Measurements from ENCODE around the gene FGD2. TPM values are rescaled to one million over a fixed set of nuclear protein-coding genes. Genes with fewer than 3 reads are reported as not detected.
"Not testable (repeated sequence)": the region's sequence is repeated elsewhere in the genome, so short reads cannot be mapped to it uniquely, and the experiment has no call there.

Gene FGD2
- polyA plus RNA-seq, 1 donor from 2014 or later: not detected

GRCh38 chr6:37042150-37042549 lies 36.7 kb downstream of the FGD2 start:
- Histone ChIP-seq H3F3A (ENCODE audit: insufficient read depth, low read length, poor library complexity, severe bottlenecking) (no peaks in the 10 kb centered on the region), H3K9ac (ENCODE audit: low read length) (no peak overlapping the region), H4K20me1 (ENCODE audit: insufficient read depth) (no peaks in the 10 kb centered on the region), H3K4me2 (ENCODE audit: low read length) (no peak overlapping the region), H3K79me2 (replicated peaks; ENCODE audit: insufficient read depth, low read length) (no peaks in the 10 kb centered on the region), H3K36me3 (ENCODE audit: insufficient read depth, low read length) (no peaks in the 10 kb centered on the region), H3K27me3 (ENCODE audit: insufficient read depth, low read depth, low read length) (no peaks in the 10 kb centered on the region), H3K27ac (ENCODE audit: low read length) (no peak overlapping the region), H3K9me2 (ENCODE audit: insufficient read depth, low read length) (no peaks in the 10 kb centered on the region), H2AFZ (ENCODE audit: low read depth, low read length) (no peak overlapping the region), H3K4me3 (ENCODE audit: low read length) (no peak overlapping the region), H3K9me3 (ENCODE audit: low read length) (no peaks in the 10 kb centered on the region)
- TF ChIP-seq TAF1 (IDR thresholded peaks at IDR 0.05; ENCODE audit: low read depth) (no peak), MXI1 (conservative IDR thresholded peaks at IDR 0.05; ENCODE audit: poor library complexity, severe bottlenecking) (no peak), SMC3 (conservative IDR thresholded peaks at IDR 0.05; ENCODE audit: poor library complexity) (no peak), EZH2 (IDR thresholded peaks at IDR 0.05; ENCODE audit: borderline replicate concordance, insufficient read depth, low read length, poor library complexity, severe bottlenecking) (no peak), EP300 (conservative IDR thresholded peaks at IDR 0.05; ENCODE audit: poor library complexity, severe bottlenecking) (no peak), RAD21 (conservative IDR thresholded peaks at IDR 0.05) (no peak), POLR2AphosphoS5 (IDR thresholded peaks at IDR 0.05) (no peak)
- TF ChIP-seq, protein P1, sequence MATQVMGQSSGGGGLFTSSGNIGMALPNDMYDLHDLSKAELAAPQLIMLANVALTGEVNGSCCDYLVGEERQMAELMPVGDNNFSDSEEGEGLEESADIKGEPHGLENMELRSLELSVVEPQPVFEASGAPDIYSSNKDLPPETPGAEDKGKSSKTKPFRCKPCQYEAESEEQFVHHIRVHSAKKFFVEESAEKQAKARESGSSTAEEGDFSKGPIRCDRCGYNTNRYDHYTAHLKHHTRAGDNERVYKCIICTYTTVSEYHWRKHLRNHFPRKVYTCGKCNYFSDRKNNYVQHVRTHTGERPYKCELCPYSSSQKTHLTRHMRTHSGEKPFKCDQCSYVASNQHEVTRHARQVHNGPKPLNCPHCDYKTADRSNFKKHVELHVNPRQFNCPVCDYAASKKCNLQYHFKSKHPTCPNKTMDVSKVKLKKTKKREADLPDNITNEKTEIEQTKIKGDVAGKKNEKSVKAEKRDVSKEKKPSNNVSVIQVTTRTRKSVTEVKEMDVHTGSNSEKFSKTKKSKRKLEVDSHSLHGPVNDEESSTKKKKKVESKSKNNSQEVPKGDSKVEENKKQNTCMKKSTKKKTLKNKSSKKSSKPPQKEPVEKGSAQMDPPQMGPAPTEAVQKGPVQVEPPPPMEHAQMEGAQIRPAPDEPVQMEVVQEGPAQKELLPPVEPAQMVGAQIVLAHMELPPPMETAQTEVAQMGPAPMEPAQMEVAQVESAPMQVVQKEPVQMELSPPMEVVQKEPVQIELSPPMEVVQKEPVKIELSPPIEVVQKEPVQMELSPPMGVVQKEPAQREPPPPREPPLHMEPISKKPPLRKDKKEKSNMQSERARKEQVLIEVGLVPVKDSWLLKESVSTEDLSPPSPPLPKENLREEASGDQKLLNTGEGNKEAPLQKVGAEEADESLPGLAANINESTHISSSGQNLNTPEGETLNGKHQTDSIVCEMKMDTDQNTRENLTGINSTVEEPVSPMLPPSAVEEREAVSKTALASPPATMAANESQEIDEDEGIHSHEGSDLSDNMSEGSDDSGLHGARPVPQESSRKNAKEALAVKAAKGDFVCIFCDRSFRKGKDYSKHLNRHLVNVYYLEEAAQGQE (IDR thresholded peaks at IDR 0.05; ENCODE audit: borderline replicate concordance): no peak
- TF ChIP-seq, protein P2, sequence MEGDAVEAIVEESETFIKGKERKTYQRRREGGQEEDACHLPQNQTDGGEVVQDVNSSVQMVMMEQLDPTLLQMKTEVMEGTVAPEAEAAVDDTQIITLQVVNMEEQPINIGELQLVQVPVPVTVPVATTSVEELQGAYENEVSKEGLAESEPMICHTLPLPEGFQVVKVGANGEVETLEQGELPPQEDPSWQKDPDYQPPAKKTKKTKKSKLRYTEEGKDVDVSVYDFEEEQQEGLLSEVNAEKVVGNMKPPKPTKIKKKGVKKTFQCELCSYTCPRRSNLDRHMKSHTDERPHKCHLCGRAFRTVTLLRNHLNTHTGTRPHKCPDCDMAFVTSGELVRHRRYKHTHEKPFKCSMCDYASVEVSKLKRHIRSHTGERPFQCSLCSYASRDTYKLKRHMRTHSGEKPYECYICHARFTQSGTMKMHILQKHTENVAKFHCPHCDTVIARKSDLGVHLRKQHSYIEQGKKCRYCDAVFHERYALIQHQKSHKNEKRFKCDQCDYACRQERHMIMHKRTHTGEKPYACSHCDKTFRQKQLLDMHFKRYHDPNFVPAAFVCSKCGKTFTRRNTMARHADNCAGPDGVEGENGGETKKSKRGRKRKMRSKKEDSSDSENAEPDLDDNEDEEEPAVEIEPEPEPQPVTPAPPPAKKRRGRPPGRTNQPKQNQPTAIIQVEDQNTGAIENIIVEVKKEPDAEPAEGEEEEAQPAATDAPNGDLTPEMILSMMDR (IDR thresholded peaks at IDR 0.05; ENCODE audit: poor library complexity, severe bottlenecking): no peak

DNA sequence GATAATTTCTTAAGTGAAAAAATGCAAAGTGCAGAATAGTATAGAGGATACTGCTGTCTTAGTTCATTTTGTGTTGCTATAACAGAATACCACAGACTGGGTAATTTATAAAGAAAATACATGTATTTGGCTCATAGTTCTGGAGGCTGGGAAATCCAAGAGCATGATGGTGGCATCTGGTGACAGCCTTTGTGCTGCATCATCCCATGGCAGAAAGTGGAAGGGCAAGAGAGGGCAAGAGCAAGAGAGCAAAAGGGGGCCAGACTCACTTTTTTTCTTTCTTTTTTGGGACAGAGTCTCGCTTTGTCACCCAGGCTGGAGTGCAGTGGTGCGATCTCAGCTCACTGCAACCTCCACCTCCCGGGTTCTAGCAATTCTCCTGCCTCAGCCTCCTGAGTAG lies 37.6 kb downstream of the FGD2 start:
- not testable (repeated sequence) for H3K79me2 ChIP-seq (replicated peaks; ENCODE audit: insufficient read depth, low read length); H3K9me2 ChIP-seq (ENCODE audit: insufficient read depth, low read length); H4K20me1 ChIP-seq (ENCODE audit: insufficient read depth); H3K36me3 ChIP-seq (ENCODE audit: insufficient read depth, low read length); H3F3A ChIP-seq (ENCODE audit: insufficient read depth, low read length, poor library complexity, severe bottlenecking); H3K27me3 ChIP-seq (ENCODE audit: insufficient read depth, low read depth, low read length); H3K4me2 ChIP-seq (ENCODE audit: low read length); H3K4me3 ChIP-seq (ENCODE audit: low read length); H3K27ac ChIP-seq (ENCODE audit: low read length); H3K9me3 ChIP-seq (ENCODE audit: low read length); H2AFZ ChIP-seq (ENCODE audit: low read depth, low read length); H3K9ac ChIP-seq (ENCODE audit: low read length)

- no peak overlapping the region for H3K9ac ChIP-seq (ENCODE audit: low read length)
- H3K9me2 ChIP-seq (ENCODE audit: insufficient read depth, low read length): no peaks in the 10 kb centered on the region
- no peaks in the 10 kb centered on the region for H4K20me1 ChIP-seq (ENCODE audit: insufficient read depth)
- no peaks in the 10 kb centered on the region for H3K27me3 ChIP-seq (ENCODE audit: insufficient read depth, low read depth, low read length)
- no peaks in the 10 kb centered on the region for H3K79me2 ChIP-seq (replicated peaks; ENCODE audit: insufficient read depth, low read length)
- no peak overlapping the region for H3K27ac ChIP-seq (ENCODE audit: low read length)
- no peaks in the 10 kb centered on the region for H3K36me3 ChIP-seq (ENCODE audit: insufficient read depth, low read length)
- no peak overlapping the region for H3K4me3 ChIP-seq (ENCODE audit: low read length)
- no peaks in the 10 kb centered on the region for H3F3A ChIP-seq (ENCODE audit: insufficient read depth, low read length, poor library complexity, severe bottlenecking)
- TF ChIP-seq SMC3 (conservative IDR thresholded peaks at IDR 0.05; ENCODE audit: poor library complexity): no peak
- no peak for TF ChIP-seq TAF1 (IDR thresholded peaks at IDR 0.05; ENCODE audit: low read depth)
- TF ChIP-seq EP300 (conservative IDR thresholded peaks at IDR 0.05; ENCODE audit: poor library complexity, severe bottlenecking): no peak
- TF ChIP-seq, protein P1 (IDR thresholded peaks at IDR 0.05; ENCODE audit: borderline replicate concordance): no peak
- no peak for TF ChIP-seq EZH2 (IDR thresholded peaks at IDR 0.05; ENCODE audit: borderline replicate concordance, insufficient read depth, low read length, poor library complexity, severe bottlenecking)
- TF ChIP-seq POLR2AphosphoS5 (IDR thresholded peaks at IDR 0.05): no peak
- TF ChIP-seq RAD21 (conservative IDR thresholded peaks at IDR 0.05): no peak
- TF ChIP-seq MXI1 (conservative IDR thresholded peaks at IDR 0.05; ENCODE audit: poor library complexity, severe bottlenecking): no peak
- TF ChIP-seq, protein P2 (IDR thresholded peaks at IDR 0.05; ENCODE audit: poor library complexity, severe bottlenecking): no peak
- H2AFZ ChIP-seq (ENCODE audit: low read depth, low read length): no peak overlapping the region
- no peaks in the 10 kb centered on the region for H3K9me3 ChIP-seq (ENCODE audit: low read length)
- H3K4me2 ChIP-seq (ENCODE audit: low read length): no peak overlapping the region
Observed at GRCh38 chr6:37047346-37047688, 41.9 kb downstream of the FGD2 start.

Data from neural cell (in vitro differentiated cells).